IPS-NIHi7 (cell line): ENCODE measurements around the gene SHANK1.
"Not testable (repeated sequence)": the region's sequence is repeated elsewhere in the genome, so short reads cannot be mapped to it uniquely, and the experiment has no call there.

ENCODE experiments used
- DNase-seq: peaks from one replicate; pipeline ENCODE4 v3.0.0; 2012; ENCODE audit warnings: mixed read lengths; ENCODE audit errors: extremely low spot score

SHANK1 gene

DNA sequence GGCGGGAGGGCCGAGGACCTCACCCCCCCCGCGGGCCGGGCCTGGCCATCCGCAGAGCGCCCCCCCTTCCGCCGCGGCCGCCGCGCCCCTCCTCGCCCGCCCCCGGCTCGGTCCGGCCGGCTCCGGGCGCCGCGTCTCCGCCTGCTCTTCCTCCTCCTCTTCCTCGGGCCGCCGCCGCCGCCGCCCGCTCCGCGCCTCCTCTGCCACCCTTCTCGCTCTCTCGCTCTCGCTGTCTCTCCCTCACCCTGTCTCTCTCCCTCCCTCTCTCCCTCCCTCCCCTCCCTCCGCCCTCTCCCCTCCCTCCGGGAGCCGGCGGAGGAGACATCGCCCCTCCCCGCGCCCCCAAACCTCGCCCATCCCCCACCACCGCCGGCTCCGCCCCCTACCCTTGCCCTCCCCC is at the start of gene SHANK1:
SHANK1 (minus strand) TSS at position 237 of the 400 bp plus-strand sequence. CDS start 2,883 bp downstream, outside the sequence.
- peak; percentile 56 for DNase-seq

GRCh38 chr19:50768277-50768676 is 48.7 kb upstream of the SHANK1 start:
- no peak for DNase-seq

DNA sequence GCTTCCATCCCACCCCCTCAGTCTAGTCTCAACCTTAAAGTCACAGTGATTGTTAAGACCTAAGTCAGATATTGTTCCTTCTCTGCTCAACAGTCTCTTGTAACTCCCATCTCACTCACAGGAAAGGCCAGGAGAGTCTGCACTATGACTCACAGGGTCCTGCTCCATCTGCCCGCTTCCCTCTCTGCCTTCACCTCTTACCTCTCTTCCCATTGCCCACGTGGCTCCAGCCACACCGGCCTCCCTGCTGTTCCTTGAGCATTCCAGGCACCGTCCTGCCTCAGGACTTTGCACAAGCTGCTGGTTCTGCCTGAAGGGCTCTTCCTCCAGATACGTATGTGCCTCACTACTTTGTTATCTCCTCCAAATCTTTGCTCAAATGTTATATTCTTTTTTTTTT is 47.7 kb upstream of the SHANK1 start:
- not testable (repeated sequence) for DNase-seq

- DNase-seq = not testable (repeated sequence)
These were observed 47.1 kb upstream of the SHANK1 start for GRCh38 chr19:50766746-50767145.

- no peak for DNase-seq
These were observed 44.8 kb upstream of the SHANK1 start for GRCh38 chr19:50764409-50764808.

- DNase-seq = not testable (repeated sequence)
These were observed 43.9 kb upstream of the SHANK1 start for GRCh38 chr19:50763521-50763920.

DNA sequence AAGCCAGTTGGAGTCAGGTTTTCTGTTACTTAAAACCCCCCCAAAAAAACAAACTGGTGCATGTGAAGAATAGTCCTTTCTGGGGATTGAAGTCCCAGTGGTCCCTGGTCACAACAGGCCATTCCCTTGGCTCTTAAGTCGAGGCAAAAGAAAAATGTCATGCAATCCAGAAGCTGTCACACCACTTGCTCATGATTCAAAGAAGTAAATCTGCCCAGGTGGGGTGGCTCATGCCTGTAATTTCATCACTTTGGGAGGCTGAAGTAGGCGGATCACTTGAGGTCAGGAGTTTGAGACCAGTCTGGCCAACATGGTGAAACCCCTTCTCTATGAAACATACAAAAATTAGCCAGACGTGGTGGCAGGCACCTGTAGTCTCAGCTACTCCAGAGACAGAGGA is 41.9 kb upstream of the SHANK1 start:
- not testable (repeated sequence) for DNase-seq

- peak; percentile 24 for DNase-seq
These were observed 40.3 kb upstream of the SHANK1 start for GRCh38 chr19:50759886-50760285.

DNA sequence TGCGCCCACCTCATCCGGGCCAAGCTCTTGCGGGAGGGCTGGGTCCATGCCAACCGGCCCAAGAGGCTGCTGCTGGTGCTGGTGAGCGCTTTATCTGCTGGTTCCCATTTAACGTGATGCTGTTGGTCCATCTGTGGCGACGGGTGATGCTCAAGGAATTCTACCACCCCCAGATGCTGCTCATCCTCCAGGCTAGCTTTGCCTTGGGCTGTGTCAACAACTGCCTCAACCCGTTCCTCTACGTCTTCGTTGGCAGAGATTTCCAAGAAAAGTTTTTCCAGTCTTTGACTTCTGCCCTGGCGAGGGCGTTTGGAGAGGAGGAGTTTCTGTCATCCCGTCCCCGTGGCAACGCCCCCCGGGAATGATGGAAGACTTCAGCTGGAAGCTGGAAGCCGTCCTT is 39.5 kb upstream of the SHANK1 start:
- not testable (repeated sequence) for DNase-seq

- DNase-seq = not testable (repeated sequence)
These were observed 38.0 kb upstream of the SHANK1 start for GRCh38 chr19:50757624-50758023.

GRCh38 chr19:50756244-50756643 is 36.6 kb upstream of the SHANK1 start:
- not testable (repeated sequence) for DNase-seq

GRCh38 chr19:50753879-50754278 is 34.3 kb upstream of the SHANK1 start:
- no peak for DNase-seq

GRCh38 chr19:50750010-50750409 is 30.4 kb upstream of the SHANK1 start:
- DNase-seq = no peak

DNA sequence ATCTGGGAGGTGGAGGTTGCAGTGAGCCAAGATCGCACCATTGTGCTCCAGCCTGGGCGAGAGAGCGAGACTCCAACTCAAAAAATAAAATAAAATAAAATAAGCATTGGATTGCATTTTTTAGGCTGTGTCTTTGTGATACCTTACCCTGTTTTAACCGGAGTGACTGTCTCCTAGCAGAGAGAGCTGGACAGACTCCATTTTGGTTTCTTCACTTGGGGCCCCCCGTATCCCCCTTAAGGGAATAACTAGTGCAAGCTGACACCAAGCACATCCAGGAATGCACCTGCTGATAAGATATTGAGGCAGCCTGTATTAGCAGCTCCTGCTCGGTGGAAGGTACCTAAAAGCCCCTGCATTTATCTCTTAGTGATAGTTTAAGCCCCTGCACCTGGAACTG is 29.9 kb upstream of the SHANK1 start:
- no peak for DNase-seq

- DNase-seq = not testable (repeated sequence)
These were observed 27.5 kb upstream of the SHANK1 start for GRCh38 chr19:50747141-50747540.

GRCh38 chr19:50745221-50745620 is 25.6 kb upstream of the SHANK1 start:
- no peak for DNase-seq

DNA sequence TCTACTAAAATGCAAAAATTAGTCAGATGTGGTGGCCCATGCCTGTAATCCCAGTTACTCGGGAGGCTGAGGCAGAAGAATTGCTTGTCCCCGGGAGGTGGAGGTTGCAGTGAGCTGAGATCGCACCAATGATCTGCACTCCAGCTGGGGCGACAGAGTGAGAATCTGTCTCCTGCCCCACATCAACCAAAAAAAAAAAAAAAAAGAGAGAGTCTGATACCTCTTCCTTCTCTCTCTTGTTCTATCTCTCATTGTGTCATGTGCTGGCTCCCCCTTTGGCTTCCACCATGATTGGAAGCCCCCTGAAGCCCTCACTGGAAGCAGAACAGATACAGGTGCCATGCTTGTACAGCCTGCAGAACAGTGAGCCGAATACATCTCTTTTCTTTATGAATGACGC is 23.9 kb upstream of the SHANK1 start:
- DNase-seq = no peak

- DNase-seq = no peak
These were observed 21.8 kb upstream of the SHANK1 start for GRCh38 chr19:50741179-50741933.

GRCh38 chr19:50739914-50740426 is 20.4 kb upstream of the SHANK1 start:
- no peak for DNase-seq

DNA sequence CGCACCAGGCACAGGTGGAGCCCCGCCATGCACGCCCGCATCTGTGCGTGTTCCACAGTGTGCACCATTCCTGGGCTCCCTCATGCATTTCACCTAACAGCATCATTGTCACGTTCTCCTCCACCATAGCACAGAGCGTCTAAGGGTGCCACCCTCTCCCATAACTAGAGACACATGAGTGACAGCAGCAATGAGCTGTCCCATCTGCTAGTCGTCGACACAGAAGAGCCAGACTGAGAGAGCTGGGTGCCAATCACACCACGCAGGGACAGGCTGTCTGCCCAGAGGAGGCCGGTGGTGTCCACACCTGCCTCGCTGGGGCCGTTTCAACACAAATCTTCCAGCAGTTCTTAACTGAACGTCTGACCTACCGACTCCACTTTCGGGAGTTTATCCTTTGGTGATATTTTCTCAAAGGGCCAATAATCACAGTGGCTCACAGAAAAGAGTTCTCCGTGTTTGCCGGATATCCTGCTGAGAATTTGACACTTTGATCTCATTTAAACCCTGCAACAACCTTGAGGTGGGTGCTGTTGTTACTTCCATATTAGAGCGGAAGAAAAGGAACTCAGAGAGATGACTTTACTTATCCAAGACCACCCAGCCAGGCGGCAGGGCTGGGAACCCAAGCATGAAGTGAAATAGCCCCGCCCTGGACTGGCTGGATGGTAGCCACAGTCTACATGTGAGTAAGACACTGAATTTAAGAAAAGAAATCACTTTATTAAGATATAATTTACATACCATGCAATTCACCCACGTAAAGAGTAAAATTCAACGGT is 19.7 kb upstream of the SHANK1 start:
- DNase-seq = no peak

DNA sequence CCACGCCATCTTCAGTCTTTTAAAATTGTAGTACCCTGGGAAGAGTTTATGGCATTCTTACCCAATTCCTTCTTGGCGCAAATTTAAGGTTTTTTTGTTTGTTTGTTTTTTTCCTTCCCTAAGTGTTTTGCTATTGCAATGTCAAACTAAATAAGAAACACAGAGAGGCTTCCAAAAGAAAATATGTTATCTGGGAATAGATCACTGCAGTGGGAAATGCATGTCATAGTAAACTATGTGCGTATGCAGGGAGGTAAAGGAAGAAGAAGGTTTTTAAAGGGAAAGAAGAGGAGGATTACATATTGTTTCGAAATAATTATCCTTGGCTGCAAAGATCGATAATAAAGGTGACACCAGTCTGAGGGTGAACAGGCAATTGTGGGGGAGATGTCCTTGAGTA is 16.7 kb upstream of the SHANK1 start:
- no peak for DNase-seq

DNA sequence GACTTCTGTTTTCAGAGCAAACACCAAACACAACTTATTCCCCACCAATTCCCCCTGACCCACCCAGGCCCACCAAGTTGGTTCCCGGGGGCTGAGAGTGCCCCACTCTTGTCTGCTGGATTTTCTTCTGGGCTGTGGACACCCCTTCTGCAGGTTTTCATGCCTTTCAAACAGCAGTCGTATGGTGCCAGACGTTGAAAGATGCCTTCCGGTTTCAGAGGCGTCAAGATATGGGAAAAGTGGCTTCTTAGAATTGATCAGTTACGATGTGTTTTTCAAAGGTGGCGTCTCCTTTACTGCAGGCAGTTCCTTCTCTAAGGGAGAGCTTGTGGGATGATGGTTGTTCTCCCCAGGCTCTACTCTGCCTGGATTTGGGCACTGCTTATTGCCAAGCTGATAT is 16.3 kb upstream of the SHANK1 start:
- DNase-seq = no peak

DNA sequence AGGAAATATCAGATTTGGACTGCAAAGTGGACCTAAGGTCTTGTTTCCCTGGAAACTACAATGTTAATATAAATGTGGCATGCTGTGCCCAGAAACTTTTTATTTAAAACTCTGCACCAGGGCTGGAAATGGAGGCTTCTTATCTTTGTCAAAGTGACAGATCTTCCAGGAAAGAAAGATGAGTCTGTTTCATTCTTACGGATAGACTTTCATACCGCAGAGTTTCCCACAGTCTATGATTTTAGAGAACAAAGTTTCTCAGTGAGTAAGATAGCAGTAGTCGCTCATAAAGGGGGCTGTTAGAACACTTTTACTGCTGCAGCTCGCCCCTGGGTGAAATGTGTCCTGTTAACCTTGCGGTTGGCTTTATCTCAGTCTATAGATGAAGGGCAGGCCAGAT is 10.3 kb upstream of the SHANK1 start:
- no peak for DNase-seq
